H9 (cell line): ENCODE data around the gene NARS2. TPM values are rescaled to one million over a fixed set of nuclear protein-coding genes. Genes with fewer than 3 reads are reported as not detected.

Experiments used
- DNase-seq: peaks from one replicate; pipeline ENCODE4 v3.0.0-alpha.2; 2017
- H2AFZ ChIP-seq: one replicate; pipeline ENCODE4 v1.6.1; 2013; ENCODE audit warnings: mild to moderate bottlenecking, low read length, control low read depth, moderate library complexity
- H2AK5ac ChIP-seq: 2 replicates; pipeline ENCODE4 v1.6.1; 2013; ENCODE audit warnings: low read length, control low read depth, mixed read lengths; ENCODE audit not compliant: insufficient read length
- H2BK120ac ChIP-seq: one replicate; pipeline ENCODE4 v1.6.1; 2013; ENCODE audit warnings: low read depth, mild to moderate bottlenecking, low read length, control low read depth, inconsistent platforms; ENCODE audit not compliant: poor library complexity, severe bottlenecking
- H2BK12ac ChIP-seq: 2 replicates; pipeline ENCODE4 v1.6.1; 2013; ENCODE audit warnings: low read length, control low read depth, mixed read lengths, low read depth; ENCODE audit not compliant: insufficient read length
- H2BK15ac ChIP-seq: 2 replicates; pipeline ENCODE4 v1.6.1; 2013; ENCODE audit warnings: low read depth, low read length, control low read depth
- H2BK20ac ChIP-seq: one replicate; pipeline ENCODE4 v1.6.1; 2013; ENCODE audit warnings: low read depth, mild to moderate bottlenecking, low read length, control low read depth, inconsistent platforms; ENCODE audit not compliant: poor library complexity, severe bottlenecking
- H2BK5ac ChIP-seq: 2 replicates; pipeline ENCODE4 v1.6.1; 2013; ENCODE audit warnings: low read length, control low read depth, mixed read lengths; ENCODE audit not compliant: insufficient read length
- H3K14ac ChIP-seq: 2 replicates; pipeline ENCODE4 v1.6.1; 2013; ENCODE audit warnings: low read length, control low read depth; ENCODE audit not compliant: insufficient read depth
- H3K18ac ChIP-seq: 2 replicates; pipeline ENCODE4 v1.6.1; 2013; ENCODE audit warnings: low read depth, mild to moderate bottlenecking, mixed read lengths, low read length, control low read depth; ENCODE audit not compliant: insufficient read length
- H3K23ac ChIP-seq: 2 replicates; pipeline ENCODE4 v1.6.1; 2013; ENCODE audit warnings: low read length, control low read depth, mixed read lengths, low read depth; ENCODE audit not compliant: insufficient read length
- H3K23me2 ChIP-seq: 2 replicates; pipeline ENCODE4 v1.6.1; 2013; ENCODE audit warnings: low read depth, mild to moderate bottlenecking, mixed read lengths, low read length, control low read depth; ENCODE audit not compliant: insufficient read length, poor library complexity, severe bottlenecking
- H3K27ac ChIP-seq: 2 replicates; pipeline ENCODE4 v1.5.1; 2013; ENCODE audit warnings: low read length, control low read depth, mixed read lengths, low read depth; ENCODE audit not compliant: insufficient read length
- H3K27me3 ChIP-seq: 2 replicates; pipeline ENCODE4 v1.6.1; 2013; ENCODE audit warnings: low read length, control low read depth, inconsistent platforms; ENCODE audit not compliant: insufficient read depth
- H3K4ac ChIP-seq: 2 replicates; pipeline ENCODE4 v1.6.1; 2013; ENCODE audit warnings: low read depth, mild to moderate bottlenecking, control low read depth, inconsistent platforms, low read length, moderate library complexity
- H3K4me1 ChIP-seq: 2 replicates; pipeline ENCODE4 v1.6.1; 2013; ENCODE audit warnings: low read length, control low read depth, inconsistent platforms; ENCODE audit not compliant: insufficient read depth
- H3K4me2 ChIP-seq: 2 replicates; pipeline ENCODE4 v1.6.1; 2013; ENCODE audit warnings: low read length, control low read depth, mixed read lengths; ENCODE audit not compliant: insufficient read length, insufficient read depth
- H3K56ac ChIP-seq: 2 replicates; pipeline ENCODE4 v1.6.1; 2013; ENCODE audit warnings: low read depth, mild to moderate bottlenecking, mixed read lengths, low read length, control low read depth; ENCODE audit not compliant: insufficient read length
- H3K79me1 ChIP-seq: 2 replicates; pipeline ENCODE4 v1.6.1; 2013; ENCODE audit warnings: low read depth, mild to moderate bottlenecking, moderate library complexity, low read length, control low read depth, inconsistent platforms; ENCODE audit not compliant: insufficient read depth, poor library complexity, severe bottlenecking
- H3K79me2 ChIP-seq: 2 replicates; pipeline ENCODE4 v1.6.1; 2013; ENCODE audit warnings: low read length, control low read depth, inconsistent platforms; ENCODE audit not compliant: insufficient read depth
- H3K9ac ChIP-seq: 2 replicates; pipeline ENCODE4 v1.6.1; 2013; ENCODE audit warnings: low read length, control low read depth, mixed read lengths; ENCODE audit not compliant: insufficient read length; ENCODE audit errors: extremely low read depth
- H3K9me3 ChIP-seq: one replicate; pipeline ENCODE4 v1.6.1; 2013; ENCODE audit warnings: low read depth, low read length, inconsistent platforms; ENCODE audit not compliant: control insufficient read depth
- H3T11ph ChIP-seq: one replicate; pipeline ENCODE4 v1.6.1; 2013; ENCODE audit warnings: mild to moderate bottlenecking, low read length, control low read depth, inconsistent platforms
- H4K20me1 ChIP-seq: one replicate; pipeline ENCODE4 v1.6.1; 2013; ENCODE audit not compliant: control insufficient read depth, insufficient read length, insufficient read depth
- H4K5ac ChIP-seq: 2 replicates; pipeline ENCODE4 v1.6.1; 2013; ENCODE audit warnings: low read depth, mild to moderate bottlenecking, mixed read lengths, low read length, control low read depth; ENCODE audit not compliant: insufficient read length
- H4K8ac ChIP-seq: replicated peaks from 2 replicates; pipeline ENCODE4 v1.6.1; 2013; ENCODE audit warnings: low read length, control low read depth, mixed read lengths, low read depth; ENCODE audit not compliant: insufficient read length
- H4K91ac ChIP-seq: 2 replicates; pipeline ENCODE4 v1.6.1; 2013; ENCODE audit warnings: low read depth, mild to moderate bottlenecking, moderate library complexity, mixed read lengths, low read length, control low read depth; ENCODE audit not compliant: insufficient read length
- H3K27ac Mint-ChIP-seq, 3 experiments: 2 replicates in 2 of 3; 3 replicates in 1 of 3; pipeline ENCODE4 v1.8.0; 2020 to 2021; ENCODE audit warnings: mixed read lengths in 3 of 3, mild to moderate bottlenecking in 1 of 3, moderate library complexity in 1 of 3
- H3K27me3 Mint-ChIP-seq: 2 replicates; pipeline ENCODE4 v1.8.0; 2021; ENCODE audit warnings: low read depth, mild to moderate bottlenecking, moderate library complexity, mixed read lengths
- H3K36me3 Mint-ChIP-seq, 3 experiments: 2 replicates in 2 of 3; 3 replicates in 1 of 3; pipeline ENCODE4 v1.8.0; 2020 to 2021; ENCODE audit warnings: low read depth in 3 of 3, mixed read lengths in 3 of 3; ENCODE audit not compliant: insufficient read depth in 1 of 3
- H3K4me1 Mint-ChIP-seq, 2 experiments: 2 replicates each; pipeline ENCODE4 v1.8.0; 2020; ENCODE audit warnings: mixed read lengths in 2 of 2
- H3K4me3 Mint-ChIP-seq, 2 experiments: 2 replicates in 1 of 2; 3 replicates in 1 of 2; pipeline ENCODE4 v1.8.0; 2020 to 2021; ENCODE audit warnings: mild to moderate bottlenecking in 2 of 2, mixed read lengths in 2 of 2, moderate library complexity in 1 of 2
- H3K9me3 Mint-ChIP-seq, 2 experiments: 2 replicates in 1 of 2; 3 replicates in 1 of 2; pipeline ENCODE4 v1.8.0; 2020; ENCODE audit warnings: mild to moderate bottlenecking in 2 of 2, mixed read lengths in 2 of 2, moderate library complexity in 1 of 2
- WGBS: extraction: QIAGEN DNeasy Blood & Tissue Kit; methylation state at CpG from one replicate; pipeline ENCODE4 v1.1.7; 2013; ENCODE audit warnings: missing lambda C conversion rate, low lambda C conversion rate, mixed read lengths; ENCODE audit not compliant: insufficient read length; ENCODE audit errors: extremely low coverage; 5-methylcytosine and 5-hydroxymethylcytosine counted together
- total RNA-seq: library from RNA; stranded (reverse); gene quantifications from 2 replicates; pipeline ENCODE4 v1.2.1, GENCODE V29; 2021
- TF ChIP-seq, protein P1 (sequence below): fragments of 200-600 bp; sonication (generic); conservative IDR thresholded peaks from 3 replicates; pipeline ENCODE4 v1.8.0; 2021; ENCODE audit warnings: antibody characterized with exemption, mild to moderate bottlenecking

The NARS2 gene
- total RNA-seq, 1 experiment from 2014 or later: 29.7 TPM

DNA sequence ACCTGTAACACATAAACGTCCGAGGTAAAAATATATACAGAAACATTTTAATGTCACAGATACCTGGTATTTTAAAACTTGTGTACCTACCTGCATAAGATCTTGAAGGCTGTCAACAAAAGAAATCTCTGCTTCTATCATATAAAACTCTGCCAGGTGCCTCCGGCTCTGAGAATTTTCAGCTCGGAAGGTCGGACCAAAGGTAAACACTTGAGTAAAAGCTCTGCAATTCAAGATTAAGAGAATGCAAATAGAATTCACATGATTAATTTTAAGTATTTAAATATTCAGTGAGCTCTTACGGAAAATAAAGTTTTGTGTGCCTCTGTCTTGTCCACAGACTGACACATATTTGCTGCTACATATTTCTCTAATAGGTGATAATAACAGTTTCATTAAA is 81.7 kb downstream of the NARS2 start:
- no peak overlapping the region for H2BK20ac ChIP-seq
- no peak overlapping the region for H3K56ac ChIP-seq
- TF ChIP-seq, protein P1, sequence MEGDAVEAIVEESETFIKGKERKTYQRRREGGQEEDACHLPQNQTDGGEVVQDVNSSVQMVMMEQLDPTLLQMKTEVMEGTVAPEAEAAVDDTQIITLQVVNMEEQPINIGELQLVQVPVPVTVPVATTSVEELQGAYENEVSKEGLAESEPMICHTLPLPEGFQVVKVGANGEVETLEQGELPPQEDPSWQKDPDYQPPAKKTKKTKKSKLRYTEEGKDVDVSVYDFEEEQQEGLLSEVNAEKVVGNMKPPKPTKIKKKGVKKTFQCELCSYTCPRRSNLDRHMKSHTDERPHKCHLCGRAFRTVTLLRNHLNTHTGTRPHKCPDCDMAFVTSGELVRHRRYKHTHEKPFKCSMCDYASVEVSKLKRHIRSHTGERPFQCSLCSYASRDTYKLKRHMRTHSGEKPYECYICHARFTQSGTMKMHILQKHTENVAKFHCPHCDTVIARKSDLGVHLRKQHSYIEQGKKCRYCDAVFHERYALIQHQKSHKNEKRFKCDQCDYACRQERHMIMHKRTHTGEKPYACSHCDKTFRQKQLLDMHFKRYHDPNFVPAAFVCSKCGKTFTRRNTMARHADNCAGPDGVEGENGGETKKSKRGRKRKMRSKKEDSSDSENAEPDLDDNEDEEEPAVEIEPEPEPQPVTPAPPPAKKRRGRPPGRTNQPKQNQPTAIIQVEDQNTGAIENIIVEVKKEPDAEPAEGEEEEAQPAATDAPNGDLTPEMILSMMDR: no peak
- Mint-ChIP-seq H3K36me3 (peaks cover 0 to 7% (median 5%) of the 10 kb centered on the region in 3 experiments; a peak in 4 of 7 replicates), H3K4me3 (no peak overlapping the region), H3K27me3 (no peaks in the 10 kb centered on the region), H3K27ac (no peak overlapping the region), H3K4me1 (peaks cover 6 to 7% of the 10 kb centered on the region in 2 experiments; a peak in 3 of 4 replicates), H3K9me3 (no peaks in the 10 kb centered on the region)
- no peak for DNase-seq
- no peak overlapping the region for H3K4ac ChIP-seq
- no peak overlapping the region for H3K14ac ChIP-seq
- no peak overlapping the region for H4K8ac ChIP-seq
- no CpG with 5 or more reads among the region's 6 CpGs for WGBS
- no peak overlapping the region for H2AK5ac ChIP-seq
- H3K27me3 ChIP-seq: no peaks in the 10 kb centered on the region
- H3K9ac ChIP-seq: no peak overlapping the region
- H3K23ac ChIP-seq: no peak overlapping the region
- H2BK15ac ChIP-seq: no peak overlapping the region
- no peak overlapping the region for H2AFZ ChIP-seq
- no peaks in the 10 kb centered on the region for H3K9me3 ChIP-seq
- H3K79me2 ChIP-seq: no peaks in the 10 kb centered on the region
- H4K91ac ChIP-seq: no peak overlapping the region
- H2BK5ac ChIP-seq: no peak overlapping the region
- no peak overlapping the region for H3K27ac ChIP-seq
- no peaks in the 10 kb centered on the region for H3K4me1 ChIP-seq
- no peak overlapping the region for H3K4me2 ChIP-seq
- no peak overlapping the region for H2BK120ac ChIP-seq
- no peaks in the 10 kb centered on the region for H4K20me1 ChIP-seq
- H4K5ac ChIP-seq: no peak overlapping the region
- H3T11ph ChIP-seq: no peak overlapping the region
- H3K23me2 ChIP-seq: no peaks in the 10 kb centered on the region
- no peaks in the 10 kb centered on the region for H3K79me1 ChIP-seq
- H2BK12ac ChIP-seq: no peak overlapping the region
- no peak overlapping the region for H3K18ac ChIP-seq
